ENCODE results near the gene ZNF598.

Gene ZNF598

DNA sequence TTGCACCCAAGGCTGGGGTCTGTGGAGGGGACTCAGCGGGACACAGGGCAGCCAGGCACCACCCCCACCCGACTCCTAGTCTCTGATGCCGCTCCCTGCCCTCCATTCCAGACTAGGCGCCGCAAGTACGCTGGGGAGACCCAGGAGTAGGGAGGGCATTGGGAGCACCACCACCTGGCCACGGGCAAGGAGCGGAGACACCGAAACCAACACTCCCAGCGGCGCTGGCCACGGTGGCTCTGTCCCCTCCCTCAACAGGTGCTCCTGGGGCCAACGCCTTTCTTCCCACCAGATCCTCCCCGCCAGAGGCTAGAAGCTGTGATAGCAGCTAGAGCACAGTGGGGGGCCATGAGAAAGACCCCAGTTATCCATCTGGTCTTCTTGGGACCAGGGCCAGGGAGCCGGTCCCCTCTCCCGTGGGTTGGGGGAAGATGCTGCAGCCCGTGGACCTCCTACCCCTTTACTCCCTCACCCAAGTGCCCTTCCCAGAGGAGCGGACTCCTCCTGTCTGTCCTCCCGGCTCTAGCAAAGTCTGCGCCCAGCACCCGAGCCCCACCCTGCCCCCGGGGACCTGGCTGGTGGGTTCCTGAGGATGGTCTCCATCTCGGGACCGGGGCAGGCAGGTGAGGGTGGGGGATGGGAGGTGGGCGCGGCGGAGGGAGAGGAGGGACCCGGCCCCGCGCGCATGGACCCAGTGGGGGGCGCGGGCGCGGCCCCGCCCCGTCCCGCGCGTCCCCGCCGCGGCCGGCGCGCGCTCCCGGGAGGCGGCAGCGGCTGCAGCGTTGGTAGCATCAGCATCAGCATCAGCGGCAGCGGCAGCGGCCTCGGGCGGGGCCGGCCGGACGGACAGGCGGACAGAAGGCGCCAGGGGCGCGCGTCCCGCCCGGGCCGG lies 20.2 kb downstream of the ZNF598 start, which contains the start of gene SYNGR3:
TSS of gene SYNGR3 (plus strand) at position 762 of the 892 bp plus-strand sequence. CDS start 133 bp downstream, outside the sequence.
- TF ChIP-seq ZC3H10 (CRISPR knock-in tag; IDR thresholded peaks at IDR 0.05) (no peak), ARNTL (CRISPR knock-in tag; IDR thresholded peaks at IDR 0.05; ENCODE audit: borderline replicate concordance, low read depth) (no peak), ZNF70 (CRISPR knock-in tag; IDR thresholded peaks at IDR 0.05) (no peak), CSDC2 (CRISPR knock-in tag; IDR thresholded peaks at IDR 0.05) (no peak), ZNF565 (CRISPR knock-in tag; conservative IDR thresholded peaks at IDR 0.05; ENCODE audit: low read depth) (no peak), ZFP30 (CRISPR knock-in tag; IDR thresholded peaks at IDR 0.05) (no peak), RARB (CRISPR knock-in tag; IDR thresholded peaks at IDR 0.05) (no peak), PPARA (CRISPR knock-in tag; IDR thresholded peaks at IDR 0.05; ENCODE audit: borderline replicate concordance) (no peak)
- TF ChIP-seq, protein P1, sequence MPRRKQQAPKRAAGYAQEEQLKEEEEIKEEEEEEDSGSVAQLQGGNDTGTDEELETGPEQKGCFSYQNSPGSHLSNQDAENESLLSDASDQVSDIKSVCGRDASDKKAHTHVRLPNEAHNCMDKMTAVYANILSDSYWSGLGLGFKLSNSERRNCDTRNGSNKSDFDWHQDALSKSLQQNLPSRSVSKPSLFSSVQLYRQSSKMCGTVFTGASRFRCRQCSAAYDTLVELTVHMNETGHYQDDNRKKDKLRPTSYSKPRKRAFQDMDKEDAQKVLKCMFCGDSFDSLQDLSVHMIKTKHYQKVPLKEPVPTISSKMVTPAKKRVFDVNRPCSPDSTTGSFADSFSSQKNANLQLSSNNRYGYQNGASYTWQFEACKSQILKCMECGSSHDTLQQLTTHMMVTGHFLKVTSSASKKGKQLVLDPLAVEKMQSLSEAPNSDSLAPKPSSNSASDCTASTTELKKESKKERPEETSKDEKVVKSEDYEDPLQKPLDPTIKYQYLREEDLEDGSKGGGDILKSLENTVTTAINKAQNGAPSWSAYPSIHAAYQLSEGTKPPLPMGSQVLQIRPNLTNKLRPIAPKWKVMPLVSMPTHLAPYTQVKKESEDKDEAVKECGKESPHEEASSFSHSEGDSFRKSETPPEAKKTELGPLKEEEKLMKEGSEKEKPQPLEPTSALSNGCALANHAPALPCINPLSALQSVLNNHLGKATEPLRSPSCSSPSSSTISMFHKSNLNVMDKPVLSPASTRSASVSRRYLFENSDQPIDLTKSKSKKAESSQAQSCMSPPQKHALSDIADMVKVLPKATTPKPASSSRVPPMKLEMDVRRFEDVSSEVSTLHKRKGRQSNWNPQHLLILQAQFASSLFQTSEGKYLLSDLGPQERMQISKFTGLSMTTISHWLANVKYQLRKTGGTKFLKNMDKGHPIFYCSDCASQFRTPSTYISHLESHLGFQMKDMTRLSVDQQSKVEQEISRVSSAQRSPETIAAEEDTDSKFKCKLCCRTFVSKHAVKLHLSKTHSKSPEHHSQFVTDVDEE (CRISPR knock-in tag; IDR thresholded peaks at IDR 0.05), result no peak
- TF ChIP-seq, protein P2, sequence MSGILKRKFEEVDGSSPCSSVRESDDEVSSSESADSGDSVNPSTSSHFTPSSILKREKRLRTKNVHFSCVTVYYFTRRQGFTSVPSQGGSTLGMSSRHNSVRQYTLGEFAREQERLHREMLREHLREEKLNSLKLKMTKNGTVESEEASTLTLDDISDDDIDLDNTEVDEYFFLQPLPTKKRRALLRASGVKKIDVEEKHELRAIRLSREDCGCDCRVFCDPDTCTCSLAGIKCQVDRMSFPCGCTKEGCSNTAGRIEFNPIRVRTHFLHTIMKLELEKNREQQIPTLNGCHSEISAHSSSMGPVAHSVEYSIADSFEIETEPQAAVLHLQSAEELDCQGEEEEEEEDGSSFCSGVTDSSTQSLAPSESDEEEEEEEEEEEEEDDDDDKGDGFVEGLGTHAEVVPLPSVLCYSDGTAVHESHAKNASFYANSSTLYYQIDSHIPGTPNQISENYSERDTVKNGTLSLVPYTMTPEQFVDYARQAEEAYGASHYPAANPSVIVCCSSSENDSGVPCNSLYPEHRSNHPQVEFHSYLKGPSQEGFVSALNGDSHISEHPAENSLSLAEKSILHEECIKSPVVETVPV (CRISPR knock-in tag; IDR thresholded peaks at IDR 0.05), result no peak
- peak; percentile 5; the same call in 2 of the 3 replicates for ATAC-seq

DNA sequence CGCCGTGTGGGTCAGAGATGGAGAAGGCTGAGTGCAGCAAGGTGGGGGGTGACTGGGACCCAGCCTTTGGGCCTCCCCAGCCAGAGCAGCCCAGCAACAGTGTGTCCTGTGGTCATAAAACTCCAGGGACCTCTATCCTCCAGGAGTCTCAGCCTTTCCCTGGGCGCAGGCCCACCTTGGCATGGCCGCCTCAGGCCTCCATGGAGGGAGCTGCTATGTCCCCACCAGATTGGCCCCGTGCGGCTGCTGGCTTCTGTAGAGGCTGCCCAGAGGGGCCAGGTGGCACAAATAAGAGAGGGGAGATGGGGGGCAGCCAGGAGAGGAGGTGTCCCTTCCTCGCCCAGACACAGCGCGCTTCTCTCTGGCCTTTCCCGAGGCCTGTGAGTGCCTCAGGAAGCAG lies 22.4 kb downstream of the ZNF598 start:
- TF ChIP-seq, protein P1 (CRISPR knock-in tag; IDR thresholded peaks at IDR 0.05), result no peak
- TF ChIP-seq, protein P2 (CRISPR knock-in tag; IDR thresholded peaks at IDR 0.05), result no peak
- TF ChIP-seq RARB (CRISPR knock-in tag; IDR thresholded peaks at IDR 0.05), result no peak
- no peak for TF ChIP-seq ESRRG (CRISPR knock-in tag; IDR thresholded peaks at IDR 0.05)
- TF ChIP-seq TOX (CRISPR knock-in tag; IDR thresholded peaks at IDR 0.05; ENCODE audit: borderline replicate concordance), result no peak
- TF ChIP-seq ISL1 (CRISPR knock-in tag; IDR thresholded peaks at IDR 0.05), result no peak
- no peak for ATAC-seq

DNA sequence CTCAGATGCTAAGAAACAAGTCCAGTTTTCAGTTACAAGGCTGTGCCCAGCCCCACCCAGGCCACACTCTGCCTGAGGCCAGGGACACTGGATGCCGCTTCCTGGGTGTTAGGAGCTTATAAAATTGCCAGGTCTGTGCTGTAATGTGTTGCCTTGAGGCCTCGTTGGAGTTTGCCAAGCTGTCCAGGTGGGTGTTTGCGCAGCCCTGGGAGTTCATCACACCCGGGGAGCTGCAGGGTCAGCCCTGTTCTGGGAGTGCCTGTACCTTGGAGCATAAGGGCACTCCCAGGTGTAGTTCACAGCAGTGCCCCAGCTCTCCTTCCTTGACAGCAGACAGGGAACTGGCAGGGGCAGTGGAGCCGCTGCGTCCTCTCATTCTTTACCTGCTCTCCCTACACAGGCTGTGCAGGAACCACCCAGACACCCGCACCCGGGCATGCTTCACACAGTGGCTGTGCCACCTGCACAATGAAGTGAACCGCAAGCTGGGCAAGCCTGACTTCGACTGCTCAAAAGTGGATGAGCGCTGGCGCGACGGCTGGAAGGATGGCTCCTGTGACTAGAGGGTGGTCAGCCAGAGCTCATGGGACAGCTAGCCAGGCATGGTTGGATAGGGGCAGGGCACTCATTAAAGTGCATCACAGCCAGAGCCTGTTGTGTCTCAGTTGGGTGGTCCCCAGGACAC lies 24.0 kb downstream of the ZNF598 start:
- no peak for ATAC-seq
- no peak for TF ChIP-seq CSDC2 (CRISPR knock-in tag; IDR thresholded peaks at IDR 0.05)
- TF ChIP-seq GLIS3 (CRISPR knock-in tag; IDR thresholded peaks at IDR 0.05), result no peak
- TF ChIP-seq, protein P2 (CRISPR knock-in tag; IDR thresholded peaks at IDR 0.05), result no peak
